Endothelial cell of umbilical vein (primary cell): ENCODE data around the gene DYNAP. TPM values are rescaled to one million over a fixed set of nuclear protein-coding genes. Genes with fewer than 3 reads are reported as not detected.

Experiments
- BruUV-seq: library from RNA; stranded (reverse); fragments of 400-500 nt; replicated peaks from 2 replicates; lab custom pipeline; 2021; lab: Mats Ljungman, UMichigan
- CTCF ChIA-PET: fragments of 300-600, 350-600 bp; sonication (Branson Sonifier 250); formaldehyde crosslinking; loops from one replicate; lab custom pipeline; 2021; ENCODE audit warnings: antibody characterized with exemption, inconsistent platforms; lab: Charles Lee
- POLR2A ChIA-PET: fragments of 300-600, 350-600 bp; sonication (Branson Sonifier 250); formaldehyde crosslinking; loops from one replicate; lab custom pipeline; 2021; ENCODE audit warnings: antibody characterized with exemption, inconsistent platforms; lab: Charles Lee
- DNase-seq: peaks from one replicate; pipeline ENCODE4 v3.0.0-alpha.2; 2011; ENCODE audit warnings: low read depth, low spot score
- FAIRE-seq: peaks from 2 replicates; lab custom pipeline; 2011; peaks lifted over from hg19 to GRCh38; lab: Jason Lieb, UNC
- H2AFZ ChIP-seq: 2 replicates; pipeline ENCODE4 v1.6.0; 2012; ENCODE audit warnings: low read depth, low read length, control low read depth, inconsistent platforms
- H3K27ac ChIP-seq: 2 replicates; pipeline ENCODE4 v1.5.1; 2011; ENCODE audit warnings: low read depth, mild to moderate bottlenecking, control low read depth, low read length, moderate library complexity; ENCODE audit not compliant: insufficient read depth
- H3K27me3 ChIP-seq, 2 experiments: 2 replicates each; pipeline versions ENCODE4 v1.6.0 to v1.6.1; 2011; ENCODE audit warnings: low read length in 2 of 2, mixed read lengths in 1 of 2; ENCODE audit not compliant: control insufficient read depth in 2 of 2, insufficient read depth in 2 of 2
- H3K36me3 ChIP-seq, 2 experiments: 2 replicates in 1 of 2; 3 replicates in 1 of 2; pipeline ENCODE4 v1.5.1; 2011; ENCODE audit warnings: low read length in 2 of 2, mild to moderate bottlenecking in 1 of 2, moderate library complexity in 1 of 2; ENCODE audit not compliant: control insufficient read depth in 2 of 2, insufficient read depth in 2 of 2; ENCODE audit errors: extremely low read depth in 1 of 2
- H3K4me1 ChIP-seq: 3 replicates; pipeline ENCODE4 v1.5.1; 2011; ENCODE audit warnings: mild to moderate bottlenecking, low read length; ENCODE audit not compliant: control insufficient read depth, insufficient read depth; ENCODE audit errors: extremely low read depth
- H3K4me2 ChIP-seq: 2 replicates; pipeline ENCODE4 v1.6.1; 2011; ENCODE audit warnings: low read length, control low read depth, mixed read lengths; ENCODE audit not compliant: insufficient read depth
- H3K4me3 ChIP-seq, 3 experiments: fragments of 200-600 bp in 1 of 3; sonication (generic), shearing (Covaris generic) in 1 of 3; replicated peaks in 1 of 3; 2 replicates each; pipeline ENCODE4 v1.5.1; 2011 to 2016; ENCODE audit warnings: control low read depth in 3 of 3, low read length in 3 of 3, mild to moderate bottlenecking in 2 of 3, inconsistent platforms in 1 of 3, low read depth in 1 of 3, moderate library complexity in 1 of 3; ENCODE audit not compliant: insufficient read depth in 1 of 3
- H3K79me2 ChIP-seq: 2 replicates; pipeline ENCODE4 v1.6.0; 2012; ENCODE audit warnings: low read length, inconsistent platforms; ENCODE audit not compliant: control insufficient read depth, insufficient read depth
- H3K9ac ChIP-seq: replicated peaks from 2 replicates; pipeline ENCODE3; 2011; ENCODE audit warnings: low read length, control low read depth; ENCODE audit not compliant: insufficient read depth; ENCODE audit errors: extremely low read depth
- H3K9me1 ChIP-seq: replicated peaks from 3 replicates; pipeline ENCODE4 v1.6.0; 2011; ENCODE audit warnings: mild to moderate bottlenecking, low read length; ENCODE audit not compliant: control insufficient read depth, insufficient read depth; ENCODE audit errors: extremely low read depth
- H3K9me3 ChIP-seq: replicated peaks from 2 replicates; pipeline ENCODE4 v1.5.1; 2012; ENCODE audit warnings: low read length, inconsistent platforms; ENCODE audit not compliant: control insufficient read depth, insufficient read depth
- H4K20me1 ChIP-seq: replicated peaks from 2 replicates; pipeline ENCODE3; 2011; ENCODE audit warnings: mild to moderate bottlenecking, low read length; ENCODE audit not compliant: control insufficient read depth, insufficient read depth; ENCODE audit errors: extremely low read depth
- CTCF ChIP-seq, 2 donors: IDR thresholded peaks; 1 replicate in 1 of 2; 2 replicates in 1 of 2; pipeline ENCODE4 v1.5.1; 2011; ENCODE audit warnings: low read length in 2 of 2, mild to moderate bottlenecking in 2 of 2, moderate library complexity in 2 of 2, control low read depth in 1 of 2, inconsistent platforms in 1 of 2, low read depth in 1 of 2; ENCODE audit not compliant: insufficient read depth in 1 of 2; ENCODE audit errors: extremely low read depth in 1 of 2
- EZH2 ChIP-seq: IDR thresholded peaks from 2 replicates; pipeline ENCODE4 v1.6.1; 2012; ENCODE audit warnings: borderline replicate concordance, low read depth, mild to moderate bottlenecking, moderate library complexity, low read length, inconsistent platforms; ENCODE audit not compliant: severe bottlenecking
- FOS ChIP-seq: IDR thresholded peaks from 2 replicates; pipeline ENCODE4 v1.6.1; 2011; ENCODE audit warnings: mild to moderate bottlenecking, low read length, moderate library complexity, borderline replicate concordance; ENCODE audit not compliant: insufficient read depth
- GATA2 ChIP-seq: IDR thresholded peaks from 2 replicates; pipeline ENCODE4 v1.7.0; 2011; ENCODE audit warnings: low read depth, mild to moderate bottlenecking, moderate library complexity, mixed read lengths, low read length; ENCODE audit not compliant: insufficient read length, insufficient read depth
- JUN ChIP-seq: IDR thresholded peaks from 2 replicates; pipeline ENCODE4 v1.6.1; 2011; ENCODE audit warnings: borderline replicate concordance, low read depth; ENCODE audit not compliant: insufficient read length, insufficient read depth
- MYC ChIP-seq: IDR thresholded peaks from one replicate; pipeline ENCODE4 v1.6.1; 2011; ENCODE audit warnings: mild to moderate bottlenecking, low read depth, low read length
- POLR2A ChIP-seq: IDR thresholded peaks from 2 replicates; pipeline ENCODE4 v1.6.1; 2012; ENCODE audit warnings: low read depth, mild to moderate bottlenecking, control low read depth, low read length
- POLR2AphosphoS5 ChIP-seq: IDR thresholded peaks from 2 replicates; pipeline ENCODE4 v1.6.1; 2012; ENCODE audit warnings: low read depth, mild to moderate bottlenecking, control low read depth, low read length, moderate library complexity; ENCODE audit not compliant: insufficient read depth
- dilution Hi-C: fragments of 300-500 bp; cut with MboI; formaldehyde crosslinking; loops from one replicate; pipeline ENCODE4 v1.15.0; 2019; ENCODE audit warnings: low sequenced_read_pairs; ENCODE audit not compliant: extremely low pct_ligation_motif_present
- intact Hi-C: fragments of 100-400 bp; cut with micrococcal nuclease; formaldehyde crosslinking; loops from one replicate; pipeline ENCODE4 v1.10.0; 2022
- polyA plus RNA-seq, 4 experiments: library from polyadenylated mRNA; depleted of rRNA in 3 of 4; stranded (reverse) in 3 of 4; unstranded in 1 of 4; fragments of >200 nt; gene quantifications; 2 replicates each; pipeline versions ENCODE4 v1.2.1 to v1.2.3, GENCODE V29; 2011 to 2012; ENCODE audit warnings: missing spikeins in 1 of 4
- total RNA-seq: library from RNA; stranded (reverse); gene quantifications from 2 replicates; pipeline ENCODE4 v1.2.3, GENCODE V29; 2021
- TF ChIP-seq, protein P1 (sequence below): IDR thresholded peaks from 2 replicates; pipeline ENCODE4 v1.6.1; 2011; ENCODE audit not compliant: insufficient read depth, insufficient read length

DYNAP gene
- total and polyA plus RNA-seq, 2 donors (not counting 3 experiments of a cell fraction or from before 2014, with no cell fraction given) = not detected

GRCh38 chr18:54580202-54580729 is 10.8 kb upstream of the DYNAP start:
- H3K4me2 ChIP-seq = no peak overlapping the region
- H3K36me3 ChIP-seq = no peaks in the 10 kb centered on the region
- H4K20me1 ChIP-seq = no peaks in the 10 kb centered on the region
- DNase-seq = no peak
- dilution Hi-C loops = no loop called here
- no peaks in the 10 kb centered on the region for H3K9me3 ChIP-seq
- FAIRE-seq = no peak
- ChIA-PET POLR2A (no interaction called here), CTCF (interaction anchor here (1.4 kb wide), 1 partner anchor 12 kb away, joined by 3 read pairs; no protein-coding TSS in a partner anchor)
- no peak for TF ChIP-seq FOS
- no peak for TF ChIP-seq POLR2AphosphoS5
- no peak for TF ChIP-seq POLR2A
- TF ChIP-seq CTCF (IDR thresholded peaks at IDR 0.05; ENCODE audit: extremely low read depth in 1 of 2, insufficient read depth in 1 of 2, low read depth in 1 of 2, low read length in 2 of 2) = no peak
- TF ChIP-seq JUN = no peak
- no peak for TF ChIP-seq MYC
- no peak for TF ChIP-seq GATA2
- TF ChIP-seq EZH2 = no peak
- TF ChIP-seq, protein P1, sequence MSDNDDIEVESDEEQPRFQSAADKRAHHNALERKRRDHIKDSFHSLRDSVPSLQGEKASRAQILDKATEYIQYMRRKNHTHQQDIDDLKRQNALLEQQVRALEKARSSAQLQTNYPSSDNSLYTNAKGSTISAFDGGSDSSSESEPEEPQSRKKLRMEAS = no peak
- no TSS peak for BruUV-seq
- H3K4me3 ChIP-seq = no peak overlapping the region
- H3K27ac ChIP-seq = no peak overlapping the region
- H3K79me2 ChIP-seq = no peaks in the 10 kb centered on the region
- peaks cover 1 to 2% of the 10 kb centered on the region in 2 experiments for H3K27me3 ChIP-seq
- H3K9ac ChIP-seq = no peak overlapping the region
- H3K4me1 ChIP-seq = no peaks in the 10 kb centered on the region
- no peak overlapping the region for H2AFZ ChIP-seq
- intact Hi-C loops = no loop called here
- no peaks in the 10 kb centered on the region for H3K9me1 ChIP-seq
